Osteocyte (in vitro differentiated cells): Measurements from ENCODE around the gene ERGIC3. TPM values are rescaled to one million over a fixed set of nuclear protein-coding genes. Genes with fewer than 3 reads are reported as not detected.

ENCODE experiments used
- DNase-seq: peaks from one replicate; pipeline ENCODE4 v3.0.0; 2021; ENCODE audit warnings: mixed read lengths; ENCODE audit not compliant: unreplicated experiment; ENCODE audit errors: extremely low spot score
- H3K27ac Mint-ChIP-seq: one replicate; pipeline ENCODE4 v1.8.0; 2021; ENCODE audit warnings: mild to moderate bottlenecking, mixed read lengths; ENCODE audit not compliant: unreplicated experiment
- H3K27me3 Mint-ChIP-seq: one replicate; pipeline ENCODE4 v1.8.0; 2021; ENCODE audit warnings: mixed read lengths; ENCODE audit not compliant: unreplicated experiment
- H3K36me3 Mint-ChIP-seq: one replicate; pipeline ENCODE4 v1.8.0; 2021; ENCODE audit warnings: mixed read lengths; ENCODE audit not compliant: unreplicated experiment
- H3K4me1 Mint-ChIP-seq: one replicate; pipeline ENCODE4 v1.8.0; 2021; ENCODE audit warnings: mixed read lengths; ENCODE audit not compliant: unreplicated experiment
- H3K4me3 Mint-ChIP-seq: one replicate; pipeline ENCODE4 v1.8.0; 2021; ENCODE audit warnings: mild to moderate bottlenecking, moderate library complexity, mixed read lengths; ENCODE audit not compliant: unreplicated experiment
- H3K9me3 Mint-ChIP-seq: one replicate; pipeline ENCODE4 v1.8.0; 2021; ENCODE audit warnings: mixed read lengths; ENCODE audit not compliant: unreplicated experiment
- CTCF ChIP-seq: fragments of 200-600 bp; sonication (generic); IDR thresholded peaks from 2 replicates; pipeline ENCODE4 v1.5.0; 2021; ENCODE audit warnings: antibody characterized with exemption, mild to moderate bottlenecking, moderate library complexity
- total RNA-seq: library from RNA; stranded (reverse); gene quantifications from 2 replicates; pipeline ENCODE4 v1.2.1, GENCODE V29; 2021

The ERGIC3 gene
- total RNA-seq, 1 donor from 2014 or later: 313 TPM

GRCh38 chr20:35595456-35595855 is 53.6 kb downstream of the ERGIC3 start:
- no peak for TF ChIP-seq CTCF
- H3K36me3 Mint-ChIP-seq: no peaks in the 10 kb centered on the region
- no peaks in the 10 kb centered on the region for H3K9me3 Mint-ChIP-seq
- H3K4me1 Mint-ChIP-seq: no peaks in the 10 kb centered on the region
- H3K27ac Mint-ChIP-seq: no peak overlapping the region
- peaks cover 20% of the 10 kb centered on the region for H3K27me3 Mint-ChIP-seq
- H3K4me3 Mint-ChIP-seq: no peak overlapping the region
- no peak for DNase-seq

- H3K27me3 Mint-ChIP-seq: peaks cover 22% of the 10 kb centered on the region
These were observed 54.0 kb downstream of the ERGIC3 start for GRCh38 chr20:35595901-35596300.

GRCh38 chr20:35597186-35597585 is 55.3 kb downstream of the ERGIC3 start:
- no peak overlapping the region for H3K4me3 Mint-ChIP-seq
- no peak overlapping the region for H3K27ac Mint-ChIP-seq
- no peak for TF ChIP-seq CTCF
- no peaks in the 10 kb centered on the region for H3K36me3 Mint-ChIP-seq
- H3K9me3 Mint-ChIP-seq: no peaks in the 10 kb centered on the region
- H3K27me3 Mint-ChIP-seq: peaks cover 22% of the 10 kb centered on the region
- H3K4me1 Mint-ChIP-seq: peaks cover 10% of the 10 kb centered on the region
- DNase-seq: no peak

More at GRCh38 chr20:35595901-35596300, 54.0 kb downstream of the ERGIC3 start:
- H3K9me3 Mint-ChIP-seq: no peaks in the 10 kb centered on the region
- H3K36me3 Mint-ChIP-seq: no peaks in the 10 kb centered on the region
- H3K27ac Mint-ChIP-seq: no peak overlapping the region
- H3K4me3 Mint-ChIP-seq: no peak overlapping the region
- peaks cover 4% of the 10 kb centered on the region for H3K4me1 Mint-ChIP-seq
- DNase-seq: no peak
- TF ChIP-seq CTCF: no peak

- Mint-ChIP-seq H3K4me1 (peaks cover 10% of the 10 kb centered on the region), H3K27ac (no peak overlapping the region), H3K9me3 (no peaks in the 10 kb centered on the region), H3K4me3 (no peak overlapping the region), H3K27me3 (peaks cover 22% of the 10 kb centered on the region), H3K36me3 (no peaks in the 10 kb centered on the region)
- TF ChIP-seq CTCF: no peak
- DNase-seq: no peak
These were observed 56.6 kb downstream of the ERGIC3 start for GRCh38 chr20:35598476-35598875.

GRCh38 chr20:35598899-35599775 is 57.3 kb downstream of the ERGIC3 start:
- Mint-ChIP-seq H3K27ac (no peak overlapping the region), H3K36me3 (no peaks in the 10 kb centered on the region), H3K4me1 (peaks cover 10% of the 10 kb centered on the region), H3K9me3 (no peaks in the 10 kb centered on the region), H3K27me3 (peaks cover 22% of the 10 kb centered on the region), H3K4me3 (no peak overlapping the region)
- no peak for DNase-seq
- TF ChIP-seq CTCF: no peak
